HepG2 (cell line): Measurements from ENCODE around the gene ALDH1A1. TPM values are rescaled to one million over a fixed set of nuclear protein-coding genes. Genes with fewer than 3 reads are reported as not detected.

Experiments
- CBX5 ChIP-seq: sonication (generic); formaldehyde crosslinking; IDR thresholded peaks from 2 replicates; pipeline ENCODE4 v1.4.0; 2020; ENCODE audit warnings: missing genetic modification reagents, borderline replicate concordance
- FOSL2 ChIP-seq: sonication (generic); formaldehyde crosslinking; IDR thresholded peaks from 2 replicates; pipeline ENCODE4 v1.4.0; 2020; ENCODE audit warnings: missing genetic modification reagents
- FOXJ3 ChIP-seq: sonication (generic); formaldehyde crosslinking; IDR thresholded peaks from 2 replicates; pipeline ENCODE4 v1.4.0; 2020; ENCODE audit warnings: missing genetic modification reagents, mild to moderate bottlenecking, borderline replicate concordance
- HDAC2 ChIP-seq: sonication (generic); formaldehyde crosslinking; IDR thresholded peaks from 2 replicates; pipeline ENCODE4 v1.4.0; 2020; ENCODE audit warnings: missing genetic modification reagents
- HOXA7 ChIP-seq: sonication (generic); formaldehyde crosslinking; IDR thresholded peaks from 2 replicates; pipeline ENCODE4 v1.8.1; 2022; ENCODE audit warnings: mild to moderate bottlenecking, missing genetic modification reagents, moderate library complexity
- HOXA9 ChIP-seq: sonication (generic); formaldehyde crosslinking; IDR thresholded peaks from 2 replicates; pipeline ENCODE4 v1.8.1; 2022; ENCODE audit warnings: missing genetic modification reagents, mild to moderate bottlenecking, moderate library complexity, borderline replicate concordance
- ISL2 ChIP-seq: sonication (generic); formaldehyde crosslinking; IDR thresholded peaks from 2 replicates; pipeline ENCODE4 v1.5.0; 2020; ENCODE audit warnings: missing genetic modification reagents
- KAT8 ChIP-seq: IDR thresholded peaks from 2 replicates; pipeline ENCODE4 v1.6.1; 2016; ENCODE audit warnings: missing genetic modification reagents, missing compliant biosample characterization
- MAFK ChIP-seq, 2 experiments: IDR thresholded peaks in 1 of 2; conservative IDR thresholded peaks in 1 of 2; 2 replicates each; pipeline ENCODE4 v1.6.1; 2011; ENCODE audit warnings: improper control_type of control experiment in 2 of 2, low read length in 2 of 2
- MED13 ChIP-seq: sonication (generic); formaldehyde crosslinking; IDR thresholded peaks from 2 replicates; pipeline ENCODE4 v1.5.0; 2020; ENCODE audit warnings: missing genetic modification reagents
- NBN ChIP-seq: fragments of 450-650 bp; conservative IDR thresholded peaks from 2 replicates; pipeline ENCODE4 v1.6.1; 2017
- PITX1 ChIP-seq: sonication (generic); formaldehyde crosslinking; IDR thresholded peaks from 2 replicates; pipeline ENCODE4 v1.5.1; 2020; ENCODE audit warnings: mild to moderate bottlenecking, missing genetic modification reagents
- POLR2G ChIP-seq: fragments of 200-400 bp; formaldehyde crosslinking; IDR thresholded peaks from 2 replicates; pipeline ENCODE4 v1.6.1; 2018; ENCODE audit warnings: mild to moderate bottlenecking, low read depth, low read length, moderate library complexity
- SOX6 ChIP-seq, 2 experiments: fragments of 450-650 bp in 1 of 2; sonication (generic) in 1 of 2; formaldehyde crosslinking in 1 of 2; IDR thresholded peaks; 2 replicates each; pipeline versions ENCODE4 v1.4.0 to v1.6.1; 2017 to 2020; ENCODE audit warnings: antibody characterized with exemption in 1 of 2, mild to moderate bottlenecking in 1 of 2, missing genetic modification reagents in 1 of 2
- TEAD3 ChIP-seq: optimal IDR thresholded peaks from 2 replicates; pipeline ENCODE3; 2016; ENCODE audit warnings: borderline replicate concordance
- TGIF2 ChIP-seq: IDR thresholded peaks from 2 replicates; pipeline ENCODE4 v1.6.1; 2016; ENCODE audit warnings: control low read depth, missing compliant biosample characterization
- UBTF ChIP-seq: sonication (generic); formaldehyde crosslinking; IDR thresholded peaks from 2 replicates; pipeline ENCODE4 v1.4.0; 2020; ENCODE audit warnings: mild to moderate bottlenecking, missing genetic modification reagents
- ZBTB7A ChIP-seq: sonication (generic); formaldehyde crosslinking; IDR thresholded peaks from 2 replicates; pipeline ENCODE4 v1.8.0; 2022; ENCODE audit warnings: mild to moderate bottlenecking, missing genetic modification reagents
- ZNF205 ChIP-seq: IDR thresholded peaks from 2 replicates; pipeline ENCODE4 v1.6.1; 2018; ENCODE audit warnings: missing biosample characterization, missing genetic modification reagents
- ZNF556 ChIP-seq: sonication (generic); formaldehyde crosslinking; IDR thresholded peaks from 2 replicates; pipeline ENCODE4 v1.4.0; 2020; ENCODE audit warnings: mild to moderate bottlenecking, missing genetic modification reagents, borderline replicate concordance
- ZNF567 ChIP-seq: sonication (generic); formaldehyde crosslinking; IDR thresholded peaks from 2 replicates; pipeline ENCODE4 v1.8.1; 2023; ENCODE audit warnings: mild to moderate bottlenecking, missing genetic modification reagents, borderline replicate concordance
- ZNF770 ChIP-seq: sonication (generic); formaldehyde crosslinking; IDR thresholded peaks from 2 replicates; pipeline ENCODE4 v1.5.0; 2020; ENCODE audit warnings: mild to moderate bottlenecking, missing genetic modification reagents
- ZNF816 ChIP-seq: sonication (generic); formaldehyde crosslinking; IDR thresholded peaks from 2 replicates; pipeline ENCODE4 v1.8.0; 2022; ENCODE audit warnings: missing genetic modification reagents, mild to moderate bottlenecking, borderline replicate concordance
- polyA plus RNA-seq, 8 experiments: library from polyadenylated mRNA; depleted of rRNA in 3 of 8; stranded (reverse) in 7 of 8; unstranded in 1 of 8; fragments of >200 nt; fragmentation: Illumina TruSeq in 4 of 8; extraction: Trizol in 4 of 8; gene quantifications; 2 replicates each; pipeline versions ENCODE4 v1.2.1 to v1.2.3, GENCODE V29; 2011 to 2016; ENCODE audit warnings: low read depth in 4 of 8, missing spikeins in 1 of 8, mixed read lengths in 1 of 8; ENCODE audit not compliant: insufficient read depth in 1 of 8
- total RNA-seq, 5 experiments: library from RNA; depleted of rRNA; stranded (reverse); fragments of >200 nt; fragmentation: Illumina TruSeq; extraction: Trizol; gene quantifications; 2 replicates each; pipeline ENCODE4 v1.2.3, GENCODE V29; 2016; ENCODE audit warnings: low read depth in 1 of 5

The ALDH1A1 gene
- total and polyA plus RNA-seq, 2 of the 13 experiments (the other 11 are each of a cell fraction or from before 2014, with no cell fraction given): 88.2 to 439 TPM

- TF ChIP-seq ZNF770 (CRISPR knock-in tag) (0 out of 2 replicates have a peak, but pooled peaks have one; percentile 28), ZNF556 (CRISPR knock-in tag) (peak; percentile 88; the same call in 1 of the 2 replicates), ZNF816 (CRISPR knock-in tag) (peak; percentile 66; the same call in 1 of the 2 replicates), ZNF567 (CRISPR knock-in tag) (no peak), HOXA7 (CRISPR knock-in tag) (no peak), TGIF2 (CRISPR knock-in tag) (peak; percentile 93), KAT8 (CRISPR knock-in tag) (0 out of 2 replicates have a peak, but pooled peaks have one; percentile 69), ZBTB7A (CRISPR knock-in tag) (peak; percentile 42; the same call in 1 of the 2 replicates), PITX1 (peak; percentile 73; the same call in 1 of the 2 replicates), HOXA9 (CRISPR knock-in tag) (no peak), TEAD3 (CRISPR knock-in tag) (peak; percentile 79), NBN (no peak), SOX6 (IDR thresholded peaks at IDR 0.05) (no peak), SOX6 (CRISPR knock-in tag; IDR thresholded peaks at IDR 0.05) (peak; percentile 75), HDAC2 (CRISPR knock-in tag) (peak; percentile 79), POLR2G (peak; percentile 51), FOXJ3 (CRISPR knock-in tag) (peak; percentile 81; the same call in 1 of the 2 replicates), ZNF205 (CRISPR knock-in tag) (no peak), FOSL2 (CRISPR knock-in tag) (peak; percentile 92), UBTF (CRISPR knock-in tag) (no peak), MED13 (CRISPR knock-in tag) (peak; percentile 61; the same call in 1 of the 2 replicates), ISL2 (peak; percentile 72; the same call in 1 of the 2 replicates), CBX5 (CRISPR knock-in tag) (peak; percentile 90), MAFK (conservative IDR thresholded peaks at IDR 0.05 in 1 of 2, IDR thresholded peaks at IDR 0.05 in 1 of 2; ENCODE audit: low read length in 2 of 2) (peak; percentile 66 to 88)
These were observed 94.6 kb downstream of the ALDH1A1 start (continued) for GRCh38 chr9:72858089-72858912.
